K562 (cell line): Measurements from ENCODE around the gene SLA2. TPM values are rescaled to one million over a fixed set of nuclear protein-coding genes. Genes with fewer than 3 reads are reported as not detected.

Experiments
- HNRNPLL ChIP-seq: fragments of 200-400 bp; formaldehyde crosslinking; IDR thresholded peaks from 2 replicates; pipeline ENCODE4 v1.6.1; 2017; ENCODE audit warnings: low read length, low read depth, mild to moderate bottlenecking; ENCODE audit not compliant: poor library complexity, severe bottlenecking
- SLC30A9 ChIP-seq: fragments of 250-450 bp; sonication (Bioruptor Pico); IDR thresholded peaks from 2 replicates; pipeline ENCODE4 v1.8.0; 2022; ENCODE audit warnings: mild to moderate bottlenecking, moderate library complexity
- ZBTB43 ChIP-seq: sonication (generic); formaldehyde crosslinking; IDR thresholded peaks from 2 replicates; pipeline ENCODE4 v1.8.0; 2023; ENCODE audit warnings: mild to moderate bottlenecking, missing genetic modification reagents
- ZNF407 ChIP-seq: fragments of 450-650 bp; IDR thresholded peaks from 2 replicates; pipeline ENCODE4 v1.6.1; 2016; ENCODE audit warnings: low read depth
- polyA plus RNA-seq, 8 experiments: library from polyadenylated mRNA; depleted of rRNA in 4 of 8; stranded (reverse) in 5 of 8; unstranded in 3 of 8; fragments of >200 nt; fragmentation: Nextera tagmentation in 2 of 8; fragmentation: Illumina TruSeq in 1 of 8; extraction: Ambion mirVana in 2 of 8; extraction: Trizol in 1 of 8; gene quantifications; 2 replicates each; pipeline versions ENCODE4 v1.2.1 to v1.2.3, GENCODE V29; 2011 to 2014; ENCODE audit warnings: inconsistent platforms in 1 of 8, missing spikeins in 1 of 8
- total RNA-seq, 7 experiments: library from RNA; depleted of rRNA in 6 of 7; stranded (reverse); fragments of >200 nt in 6 of 7; fragmentation: Illumina TruSeq in 2 of 7; extraction: Trizol in 2 of 7; gene quantifications; 2 replicates each; pipeline versions ENCODE4 v1.2.1 to v1.2.3, GENCODE V29; 2011 to 2021; ENCODE audit warnings: low replicate concordance in 1 of 7
- TF ChIP-seq, protein P1 (sequence below): fragments of 450-650 bp; IDR thresholded peaks from 2 replicates; pipeline ENCODE4 v1.6.1; 2016; ENCODE audit warnings: mild to moderate bottlenecking, moderate library complexity

Gene SLA2
- total and polyA plus RNA-seq, 9 of the 15 experiments (the other 6 are each of a cell fraction or from before 2014, with no cell fraction given) = 0.07 TPM; not detected in 7

GRCh38 chr20:36574366-36575135 is 71.4 kb downstream of the SLA2 start (continued):
- TF ChIP-seq ZNF407 (no peak), ZBTB43 (CRISPR knock-in tag) (no peak), SLC30A9 (no peak), HNRNPLL (peak; percentile 28)
- TF ChIP-seq, protein P1, sequence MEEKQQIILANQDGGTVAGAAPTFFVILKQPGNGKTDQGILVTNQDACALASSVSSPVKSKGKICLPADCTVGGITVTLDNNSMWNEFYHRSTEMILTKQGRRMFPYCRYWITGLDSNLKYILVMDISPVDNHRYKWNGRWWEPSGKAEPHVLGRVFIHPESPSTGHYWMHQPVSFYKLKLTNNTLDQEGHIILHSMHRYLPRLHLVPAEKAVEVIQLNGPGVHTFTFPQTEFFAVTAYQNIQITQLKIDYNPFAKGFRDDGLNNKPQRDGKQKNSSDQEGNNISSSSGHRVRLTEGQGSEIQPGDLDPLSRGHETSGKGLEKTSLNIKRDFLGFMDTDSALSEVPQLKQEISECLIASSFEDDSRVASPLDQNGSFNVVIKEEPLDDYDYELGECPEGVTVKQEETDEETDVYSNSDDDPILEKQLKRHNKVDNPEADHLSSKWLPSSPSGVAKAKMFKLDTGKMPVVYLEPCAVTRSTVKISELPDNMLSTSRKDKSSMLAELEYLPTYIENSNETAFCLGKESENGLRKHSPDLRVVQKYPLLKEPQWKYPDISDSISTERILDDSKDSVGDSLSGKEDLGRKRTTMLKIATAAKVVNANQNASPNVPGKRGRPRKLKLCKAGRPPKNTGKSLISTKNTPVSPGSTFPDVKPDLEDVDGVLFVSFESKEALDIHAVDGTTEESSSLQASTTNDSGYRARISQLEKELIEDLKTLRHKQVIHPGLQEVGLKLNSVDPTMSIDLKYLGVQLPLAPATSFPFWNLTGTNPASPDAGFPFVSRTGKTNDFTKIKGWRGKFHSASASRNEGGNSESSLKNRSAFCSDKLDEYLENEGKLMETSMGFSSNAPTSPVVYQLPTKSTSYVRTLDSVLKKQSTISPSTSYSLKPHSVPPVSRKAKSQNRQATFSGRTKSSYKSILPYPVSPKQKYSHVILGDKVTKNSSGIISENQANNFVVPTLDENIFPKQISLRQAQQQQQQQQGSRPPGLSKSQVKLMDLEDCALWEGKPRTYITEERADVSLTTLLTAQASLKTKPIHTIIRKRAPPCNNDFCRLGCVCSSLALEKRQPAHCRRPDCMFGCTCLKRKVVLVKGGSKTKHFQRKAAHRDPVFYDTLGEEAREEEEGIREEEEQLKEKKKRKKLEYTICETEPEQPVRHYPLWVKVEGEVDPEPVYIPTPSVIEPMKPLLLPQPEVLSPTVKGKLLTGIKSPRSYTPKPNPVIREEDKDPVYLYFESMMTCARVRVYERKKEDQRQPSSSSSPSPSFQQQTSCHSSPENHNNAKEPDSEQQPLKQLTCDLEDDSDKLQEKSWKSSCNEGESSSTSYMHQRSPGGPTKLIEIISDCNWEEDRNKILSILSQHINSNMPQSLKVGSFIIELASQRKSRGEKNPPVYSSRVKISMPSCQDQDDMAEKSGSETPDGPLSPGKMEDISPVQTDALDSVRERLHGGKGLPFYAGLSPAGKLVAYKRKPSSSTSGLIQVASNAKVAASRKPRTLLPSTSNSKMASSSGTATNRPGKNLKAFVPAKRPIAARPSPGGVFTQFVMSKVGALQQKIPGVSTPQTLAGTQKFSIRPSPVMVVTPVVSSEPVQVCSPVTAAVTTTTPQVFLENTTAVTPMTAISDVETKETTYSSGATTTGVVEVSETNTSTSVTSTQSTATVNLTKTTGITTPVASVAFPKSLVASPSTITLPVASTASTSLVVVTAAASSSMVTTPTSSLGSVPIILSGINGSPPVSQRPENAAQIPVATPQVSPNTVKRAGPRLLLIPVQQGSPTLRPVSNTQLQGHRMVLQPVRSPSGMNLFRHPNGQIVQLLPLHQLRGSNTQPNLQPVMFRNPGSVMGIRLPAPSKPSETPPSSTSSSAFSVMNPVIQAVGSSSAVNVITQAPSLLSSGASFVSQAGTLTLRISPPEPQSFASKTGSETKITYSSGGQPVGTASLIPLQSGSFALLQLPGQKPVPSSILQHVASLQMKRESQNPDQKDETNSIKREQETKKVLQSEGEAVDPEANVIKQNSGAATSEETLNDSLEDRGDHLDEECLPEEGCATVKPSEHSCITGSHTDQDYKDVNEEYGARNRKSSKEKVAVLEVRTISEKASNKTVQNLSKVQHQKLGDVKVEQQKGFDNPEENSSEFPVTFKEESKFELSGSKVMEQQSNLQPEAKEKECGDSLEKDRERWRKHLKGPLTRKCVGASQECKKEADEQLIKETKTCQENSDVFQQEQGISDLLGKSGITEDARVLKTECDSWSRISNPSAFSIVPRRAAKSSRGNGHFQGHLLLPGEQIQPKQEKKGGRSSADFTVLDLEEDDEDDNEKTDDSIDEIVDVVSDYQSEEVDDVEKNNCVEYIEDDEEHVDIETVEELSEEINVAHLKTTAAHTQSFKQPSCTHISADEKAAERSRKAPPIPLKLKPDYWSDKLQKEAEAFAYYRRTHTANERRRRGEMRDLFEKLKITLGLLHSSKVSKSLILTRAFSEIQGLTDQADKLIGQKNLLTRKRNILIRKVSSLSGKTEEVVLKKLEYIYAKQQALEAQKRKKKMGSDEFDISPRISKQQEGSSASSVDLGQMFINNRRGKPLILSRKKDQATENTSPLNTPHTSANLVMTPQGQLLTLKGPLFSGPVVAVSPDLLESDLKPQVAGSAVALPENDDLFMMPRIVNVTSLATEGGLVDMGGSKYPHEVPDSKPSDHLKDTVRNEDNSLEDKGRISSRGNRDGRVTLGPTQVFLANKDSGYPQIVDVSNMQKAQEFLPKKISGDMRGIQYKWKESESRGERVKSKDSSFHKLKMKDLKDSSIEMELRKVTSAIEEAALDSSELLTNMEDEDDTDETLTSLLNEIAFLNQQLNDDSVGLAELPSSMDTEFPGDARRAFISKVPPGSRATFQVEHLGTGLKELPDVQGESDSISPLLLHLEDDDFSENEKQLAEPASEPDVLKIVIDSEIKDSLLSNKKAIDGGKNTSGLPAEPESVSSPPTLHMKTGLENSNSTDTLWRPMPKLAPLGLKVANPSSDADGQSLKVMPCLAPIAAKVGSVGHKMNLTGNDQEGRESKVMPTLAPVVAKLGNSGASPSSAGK = peak; percentile 98
